ENCODE results near the gene PALLD. TPM values are rescaled to one million over a fixed set of nuclear protein-coding genes. Genes with fewer than 3 reads are reported as not detected.

PALLD gene
- total RNA-seq, 1 experiment from 2014 or later = 18.3 TPM

GRCh38 chr4:168883513-168883912, 386.7 kb downstream of the PALLD start:
- H2BK5ac ChIP-seq (ENCODE audit: insufficient read length, low read length) = no peak overlapping the region
- H4K5ac ChIP-seq (ENCODE audit: insufficient read length, low read depth, low read length) = no peak overlapping the region
- no peak overlapping the region for H4K91ac ChIP-seq (ENCODE audit: insufficient read length, low read depth, low read length)
- H3K18ac ChIP-seq (ENCODE audit: insufficient read length, low read depth, low read length) = no peak overlapping the region
- H4K8ac ChIP-seq (replicated peaks; ENCODE audit: insufficient read length, low read depth, low read length) = no peak overlapping the region
- no peak overlapping the region for H3K23ac ChIP-seq (ENCODE audit: insufficient read length, low read depth, low read length)
- H2BK120ac ChIP-seq (ENCODE audit: low read depth, low read length, poor library complexity, severe bottlenecking) = no peak overlapping the region
- H3K79me1 ChIP-seq (ENCODE audit: insufficient read depth, low read depth, low read length, poor library complexity, severe bottlenecking) = no peaks in the 10 kb centered on the region
- H3K56ac ChIP-seq (ENCODE audit: insufficient read length, low read depth, low read length) = no peak overlapping the region
- Mint-ChIP-seq H3K4me3 (no peak overlapping the region), H3K27me3 (ENCODE audit: low read depth) (peaks cover 10% of the 10 kb centered on the region), H3K27ac (no peak overlapping the region), H3K9me3 (no peaks in the 10 kb centered on the region), H3K36me3 (ENCODE audit: insufficient read depth in 1 of 3, low read depth in 3 of 3) (peaks cover 0 to 7% (median 1%) of the 10 kb centered on the region in 3 experiments; a peak in 2 of 7 replicates), H3K4me1 (peaks cover 0 to 7% of the 10 kb centered on the region in 2 experiments; a peak in 2 of 4 replicates)
- H3K9me3 ChIP-seq (ENCODE audit: control insufficient read depth, low read depth, low read length) = no peaks in the 10 kb centered on the region
- no peak overlapping the region for H3K14ac ChIP-seq (ENCODE audit: insufficient read depth, low read length)
- H2BK20ac ChIP-seq (ENCODE audit: low read depth, low read length, poor library complexity, severe bottlenecking) = no peak overlapping the region
- no peak overlapping the region for H3K4ac ChIP-seq (ENCODE audit: low read depth, low read length)
- no peaks in the 10 kb centered on the region for H3K27me3 ChIP-seq (ENCODE audit: insufficient read depth, low read length)
- no peaks in the 10 kb centered on the region for H3K4me1 ChIP-seq (ENCODE audit: insufficient read depth, low read length)
- H2BK12ac ChIP-seq (ENCODE audit: insufficient read length, low read depth, low read length) = no peak overlapping the region
- H2BK15ac ChIP-seq (ENCODE audit: low read depth, low read length) = no peak overlapping the region
- H2AK5ac ChIP-seq (ENCODE audit: insufficient read length, low read length) = no peak overlapping the region
- H3K27ac ChIP-seq (ENCODE audit: insufficient read length, low read depth, low read length) = no peak overlapping the region
- TF ChIP-seq, protein P1, sequence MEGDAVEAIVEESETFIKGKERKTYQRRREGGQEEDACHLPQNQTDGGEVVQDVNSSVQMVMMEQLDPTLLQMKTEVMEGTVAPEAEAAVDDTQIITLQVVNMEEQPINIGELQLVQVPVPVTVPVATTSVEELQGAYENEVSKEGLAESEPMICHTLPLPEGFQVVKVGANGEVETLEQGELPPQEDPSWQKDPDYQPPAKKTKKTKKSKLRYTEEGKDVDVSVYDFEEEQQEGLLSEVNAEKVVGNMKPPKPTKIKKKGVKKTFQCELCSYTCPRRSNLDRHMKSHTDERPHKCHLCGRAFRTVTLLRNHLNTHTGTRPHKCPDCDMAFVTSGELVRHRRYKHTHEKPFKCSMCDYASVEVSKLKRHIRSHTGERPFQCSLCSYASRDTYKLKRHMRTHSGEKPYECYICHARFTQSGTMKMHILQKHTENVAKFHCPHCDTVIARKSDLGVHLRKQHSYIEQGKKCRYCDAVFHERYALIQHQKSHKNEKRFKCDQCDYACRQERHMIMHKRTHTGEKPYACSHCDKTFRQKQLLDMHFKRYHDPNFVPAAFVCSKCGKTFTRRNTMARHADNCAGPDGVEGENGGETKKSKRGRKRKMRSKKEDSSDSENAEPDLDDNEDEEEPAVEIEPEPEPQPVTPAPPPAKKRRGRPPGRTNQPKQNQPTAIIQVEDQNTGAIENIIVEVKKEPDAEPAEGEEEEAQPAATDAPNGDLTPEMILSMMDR (conservative IDR thresholded peaks at IDR 0.05) = no peak
- no peak overlapping the region for H3K4me2 ChIP-seq (ENCODE audit: insufficient read depth, insufficient read length, low read length)
- DNase-seq = no peak
- no peak overlapping the region for H3K9ac ChIP-seq (ENCODE audit: extremely low read depth, insufficient read length, low read length)
- H3K23me2 ChIP-seq (ENCODE audit: insufficient read length, low read depth, low read length, poor library complexity, severe bottlenecking) = no peaks in the 10 kb centered on the region
- no peak overlapping the region for H3T11ph ChIP-seq (ENCODE audit: low read length)
- H4K20me1 ChIP-seq (ENCODE audit: control insufficient read depth, insufficient read depth, insufficient read length) = no peaks in the 10 kb centered on the region
- H2AFZ ChIP-seq (ENCODE audit: low read length) = no peak overlapping the region
- no peaks in the 10 kb centered on the region for H3K79me2 ChIP-seq (ENCODE audit: insufficient read depth, low read length)

All from H9 (cell line).